AG09319 (cell line): ENCODE results near the gene GRHL1.
A peak's percentile ranks its signal among the peaks of the same experiment; 100 is the strongest.

Experiments used
- DNase-seq: peaks from one replicate; pipeline ENCODE4 v3.0.0-alpha.2; 2010; ENCODE audit warnings: low read depth; ENCODE audit errors: extremely low read depth
- TF ChIP-seq, protein P1 (sequence below): IDR thresholded peaks from 2 replicates; pipeline ENCODE4 v1.5.1; 2011; ENCODE audit warnings: low read depth, mild to moderate bottlenecking, inconsistent platforms, low read length, moderate library complexity

Gene GRHL1

DNA sequence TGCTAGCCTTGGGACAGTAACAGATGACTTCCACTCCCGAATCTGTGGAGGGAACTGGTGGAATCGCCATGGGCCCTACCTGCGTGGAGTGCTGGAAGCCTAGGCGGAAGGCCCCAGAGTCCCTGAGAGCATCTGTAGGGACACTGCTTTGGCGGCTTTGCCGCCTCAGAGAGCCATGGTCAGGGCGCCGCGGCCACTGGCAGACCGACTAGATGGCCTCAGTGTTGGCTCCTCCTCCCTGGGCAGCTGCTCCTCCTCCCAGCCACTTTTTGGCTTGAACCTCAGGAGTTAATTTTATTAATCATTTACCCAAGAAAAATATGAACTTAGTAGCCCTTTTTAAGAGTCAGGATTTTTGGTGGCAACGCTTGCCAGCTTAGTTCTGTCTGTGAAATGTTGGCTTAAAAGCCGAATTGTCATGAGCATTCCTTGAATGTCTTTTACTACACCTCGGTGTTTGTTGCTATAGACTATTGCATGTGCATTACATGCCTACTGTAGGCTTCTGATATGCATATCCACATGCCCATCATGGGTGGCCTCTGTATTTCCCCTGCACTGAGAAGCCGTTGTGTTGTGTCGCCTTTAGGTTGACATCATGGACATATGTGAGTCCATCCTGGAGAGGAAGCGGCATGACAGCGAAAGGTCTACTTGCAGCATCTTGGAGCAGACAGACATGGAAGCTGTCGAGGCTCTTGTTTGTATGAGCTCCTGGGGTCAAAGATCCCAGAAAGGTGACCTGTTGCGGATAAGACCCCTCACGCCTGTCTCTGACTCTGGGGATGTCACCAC lies 94.3 kb downstream of the GRHL1 start:
- no peak for DNase-seq
- TF ChIP-seq, protein P1, sequence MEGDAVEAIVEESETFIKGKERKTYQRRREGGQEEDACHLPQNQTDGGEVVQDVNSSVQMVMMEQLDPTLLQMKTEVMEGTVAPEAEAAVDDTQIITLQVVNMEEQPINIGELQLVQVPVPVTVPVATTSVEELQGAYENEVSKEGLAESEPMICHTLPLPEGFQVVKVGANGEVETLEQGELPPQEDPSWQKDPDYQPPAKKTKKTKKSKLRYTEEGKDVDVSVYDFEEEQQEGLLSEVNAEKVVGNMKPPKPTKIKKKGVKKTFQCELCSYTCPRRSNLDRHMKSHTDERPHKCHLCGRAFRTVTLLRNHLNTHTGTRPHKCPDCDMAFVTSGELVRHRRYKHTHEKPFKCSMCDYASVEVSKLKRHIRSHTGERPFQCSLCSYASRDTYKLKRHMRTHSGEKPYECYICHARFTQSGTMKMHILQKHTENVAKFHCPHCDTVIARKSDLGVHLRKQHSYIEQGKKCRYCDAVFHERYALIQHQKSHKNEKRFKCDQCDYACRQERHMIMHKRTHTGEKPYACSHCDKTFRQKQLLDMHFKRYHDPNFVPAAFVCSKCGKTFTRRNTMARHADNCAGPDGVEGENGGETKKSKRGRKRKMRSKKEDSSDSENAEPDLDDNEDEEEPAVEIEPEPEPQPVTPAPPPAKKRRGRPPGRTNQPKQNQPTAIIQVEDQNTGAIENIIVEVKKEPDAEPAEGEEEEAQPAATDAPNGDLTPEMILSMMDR, result no peak

GRCh38 chr2:10046931-10047330 lies 95.4 kb downstream of the GRHL1 start:
- TF ChIP-seq, protein P1, result no peak

GRCh38 chr2:10047616-10048500 lies 96.4 kb downstream of the GRHL1 start:
- no peak for DNase-seq
- TF ChIP-seq, protein P1, result no peak

More at GRCh38 chr2:10046931-10047330, 95.4 kb downstream of the GRHL1 start:
- DNase-seq, result no peak

- TF ChIP-seq, protein P1, result peak; percentile 60
- DNase-seq, result peak; percentile 31
Measured at GRCh38 chr2:10048501-10049171, 97.1 kb downstream of the GRHL1 start.
